Lung (tissue), 12 donors: ENCODE results near the gene GIPC3. TPM values are rescaled to one million over a fixed set of nuclear protein-coding genes. Genes with fewer than 3 reads are reported as not detected.

ENCODE experiments used
- ATAC-seq: fragments of 200-7000 bp; cut with Tn5 transposase; one replicate; pipeline ENCODE4 v1.9.1; 2020; ENCODE audit warnings: moderate number of reproducible peaks; ENCODE audit not compliant: insufficient read depth, low FRiP score
- DNase-seq, 3 donors: peaks; one replicate each; pipeline ENCODE4 v3.0.0-alpha.2; 2013 to 2017
- H3K27ac ChIP-seq, 2 donors: one replicate each; pipeline ENCODE4 v1.5.1; 2013; ENCODE audit warnings: mild to moderate bottlenecking in 2 of 2, moderate library complexity in 2 of 2, control low read depth in 1 of 2, inconsistent platforms in 1 of 2, low read depth in 1 of 2, low read length in 1 of 2
- H3K27me3 ChIP-seq, 3 donors: one replicate each; pipeline ENCODE4 v1.5.1; 2013; ENCODE audit warnings: low read length in 2 of 3; ENCODE audit not compliant: control insufficient read depth in 3 of 3, insufficient read depth in 3 of 3
- H3K36me3 ChIP-seq, 4 donors: one replicate each; pipeline ENCODE4 v1.5.1; 2013; ENCODE audit warnings: low read length in 4 of 4, mild to moderate bottlenecking in 1 of 4, moderate library complexity in 1 of 4; ENCODE audit not compliant: control insufficient read depth in 4 of 4, insufficient read depth in 4 of 4
- H3K4me1 ChIP-seq, 5 donors: one replicate each; pipeline ENCODE4 v1.5.1; 2013; ENCODE audit warnings: low read length in 5 of 5, mild to moderate bottlenecking in 2 of 5, moderate library complexity in 1 of 5; ENCODE audit not compliant: control insufficient read depth in 5 of 5, insufficient read depth in 5 of 5
- H3K4me3 ChIP-seq: one replicate; pipeline ENCODE4 v1.5.1; 2013; ENCODE audit warnings: mild to moderate bottlenecking, control low read depth, moderate library complexity
- H3K9ac ChIP-seq, 2 donors: one replicate each; pipeline ENCODE4 v1.5.1; 2013; ENCODE audit warnings: low read length in 2 of 2, control low read depth in 1 of 2; ENCODE audit not compliant: insufficient read depth in 1 of 2
- H3K9me3 ChIP-seq, 4 donors: one replicate each; pipeline ENCODE4 v1.5.1; 2013; ENCODE audit warnings: low read length in 3 of 4, mild to moderate bottlenecking in 1 of 4, moderate library complexity in 1 of 4; ENCODE audit not compliant: control insufficient read depth in 4 of 4, insufficient read depth in 3 of 4
- CTCF ChIP-seq: IDR thresholded peaks from 2 replicates; pipeline ENCODE4 v1.5.1; 2012; ENCODE audit warnings: mild to moderate bottlenecking; ENCODE audit errors: control extremely low read depth, extremely low read depth
- WGBS, 2 donors: extraction: QIAGEN DNeasy Blood & Tissue Kit; methylation state at CpG; one replicate each; pipeline ENCODE4 v1.1.7; 2013; 5-methylcytosine and 5-hydroxymethylcytosine counted together
- polyA plus RNA-seq, 2 donors: library from polyadenylated mRNA; stranded (reverse); fragments of 200-250 nt; gene quantifications; one replicate each; pipeline ENCODE4 v1.2.1, GENCODE V29; 2013
- total RNA-seq, 2 donors: library from RNA; depleted of rRNA in 1 of 2; stranded (reverse); fragments of >200 nt in 1 of 2; gene quantifications; one replicate each; pipeline ENCODE4 v1.2.1, GENCODE V29; 2014 to 2021
- donor health status: control.
- donor health status: control.
- donor health status: Bipolar disorder and iron deficiency.
- donor health status: healthy.
- donor health status: DM: yes; HTN: yes; CAD: no.

GIPC3 gene
- total and polyA plus RNA-seq, 4 donors: 1.6 to 2.1 (median 1.9) TPM

GRCh38 chr19:3638208-3639193, 53.2 kb downstream of the GIPC3 start:
- no peaks in the 10 kb centered on the region for H3K9me3 ChIP-seq
- no peak overlapping the region for H3K27ac ChIP-seq
- H3K27me3 ChIP-seq: no peaks in the 10 kb centered on the region
- no peak for DNase-seq
- H3K4me3 ChIP-seq: no peak overlapping the region
- TF ChIP-seq CTCF: no peak
- peaks cover 0 to 57% (median 9%) of the 10 kb centered on the region in 4 donors for H3K36me3 ChIP-seq
- ATAC-seq: no peak
- no peaks in the 10 kb centered on the region for H3K4me1 ChIP-seq
- H3K9ac ChIP-seq: no peak overlapping the region
- WGBS, 2 donors: 94 to 95% methylated on average over 48 to 55 of the region's 55 CpGs

- Histone ChIP-seq H3K36me3 (peaks cover 0 to 57% (median 8%) of the 10 kb centered on the region in 4 donors), H3K4me1 (no peaks in the 10 kb centered on the region), H3K4me3 (no peak overlapping the region), H3K9me3 (no peaks in the 10 kb centered on the region), H3K9ac (no peak overlapping the region), H3K27me3 (no peaks in the 10 kb centered on the region), H3K27ac (no peak overlapping the region)
- no peak for DNase-seq
- no peak for TF ChIP-seq CTCF
- 97 to 98% methylated on average over 13 of the region's 13 CpGs for WGBS, 2 donors
- no peak for ATAC-seq
Measured at GRCh38 chr19:3639479-3639878, 54.2 kb downstream of the GIPC3 start.

GRCh38 chr19:3641515-3642269, 56.4 kb downstream of the GIPC3 start:
- Histone ChIP-seq H3K4me1 (peaks cover 0 to 5% (median 0%) of the 10 kb centered on the region in 5 donors), H3K27ac (no peak overlapping the region), H3K9me3 (no peaks in the 10 kb centered on the region), H3K27me3 (no peaks in the 10 kb centered on the region), H3K9ac (no peak overlapping the region), H3K4me3 (no peak overlapping the region), H3K36me3 (peaks cover 0 to 67% (median 13%) of the 10 kb centered on the region in 4 donors)
- no peak for ATAC-seq
- DNase-seq: no peak
- no peak for TF ChIP-seq CTCF
- 95% methylated on average over 28 of the region's 28 CpGs for WGBS, 2 donors
